ENCODE measurements around the gene KCNMB2. TPM values are rescaled to one million over a fixed set of nuclear protein-coding genes. Genes with fewer than 3 reads are reported as not detected.

The KCNMB2 gene
- total RNA-seq, 2 donors from 2014 or later = not detected

GRCh38 chr3:178603735-178604134, 67.5 kb downstream of the KCNMB2 start:
- Mint-ChIP-seq H3K4me3 (no peak overlapping the region), H3K27me3 (ENCODE audit: insufficient read depth) (no peaks in the 10 kb centered on the region), H3K9me3 (peaks cover 3% of the 10 kb centered on the region), H3K36me3 (ENCODE audit: low read depth) (no peaks in the 10 kb centered on the region), H3K27ac (no peak overlapping the region), H3K4me1 (peaks cover 20% of the 10 kb centered on the region)
- WGBS, 2 experiments (ENCODE audit: insufficient coverage in 1 of 2, insufficient read length in 1 of 2) = 87% methylated on average over 1 of the region's 1 CpG; no CpG with 5 or more reads in 1 of the 2 experiments
- Histone ChIP-seq H3K9ac (ENCODE audit: extremely low read depth, low read length, poor library complexity, severe bottlenecking) (no peak overlapping the region), H3K36me3 (ENCODE audit: control insufficient read depth, insufficient read depth, low read length) (no peaks in the 10 kb centered on the region), H3K27ac (ENCODE audit: low read depth, low read length) (no peak overlapping the region), H3K4me1 (ENCODE audit: control insufficient read depth, insufficient read depth, low read length) (no peaks in the 10 kb centered on the region), H3K27me3 (ENCODE audit: control insufficient read depth, insufficient read depth, low read length, poor library complexity, severe bottlenecking) (no peaks in the 10 kb centered on the region), H3K4me3 (ENCODE audit: low read length) (no peak overlapping the region), H3K9me3 (ENCODE audit: control insufficient read depth, low read length) (peaks cover 2% of the 10 kb centered on the region)
- no peak for DNase-seq
- TF ChIP-seq CTCF (conservative IDR thresholded peaks at IDR 0.05) = no peak

GRCh38 chr3:178618197-178618596, 82.0 kb downstream of the KCNMB2 start:
- no peak for TF ChIP-seq CTCF (conservative IDR thresholded peaks at IDR 0.05)
- H3K36me3 Mint-ChIP-seq (ENCODE audit: low read depth) = no peaks in the 10 kb centered on the region
- 86 to 93% methylated on average over 2 to 3 of the region's 3 CpGs for WGBS, 2 experiments (ENCODE audit: insufficient coverage in 1 of 2, insufficient read length in 1 of 2)

GRCh38 chr3:178618896-178619295, 82.7 kb downstream of the KCNMB2 start:
- H3K27me3 Mint-ChIP-seq (ENCODE audit: insufficient read depth) = no peaks in the 10 kb centered on the region
- H3K27ac Mint-ChIP-seq = no peak overlapping the region
- Histone ChIP-seq H3K27me3 (ENCODE audit: control insufficient read depth, insufficient read depth, low read length, poor library complexity, severe bottlenecking) (no peaks in the 10 kb centered on the region), H3K4me3 (ENCODE audit: low read length) (no peak overlapping the region), H3K9me3 (ENCODE audit: control insufficient read depth, low read length) (no peaks in the 10 kb centered on the region), H3K9ac (ENCODE audit: extremely low read depth, low read length, poor library complexity, severe bottlenecking) (no peak overlapping the region), H3K4me1 (ENCODE audit: control insufficient read depth, insufficient read depth, low read length) (no peaks in the 10 kb centered on the region), H3K36me3 (ENCODE audit: control insufficient read depth, insufficient read depth, low read length) (no peaks in the 10 kb centered on the region), H3K27ac (ENCODE audit: low read depth, low read length) (no peak overlapping the region)
- no peaks in the 10 kb centered on the region for H3K36me3 Mint-ChIP-seq (ENCODE audit: low read depth)
- no peak for DNase-seq
- peaks cover 7% of the 10 kb centered on the region for H3K4me1 Mint-ChIP-seq
- H3K9me3 Mint-ChIP-seq = no peaks in the 10 kb centered on the region
- no peak for TF ChIP-seq CTCF (conservative IDR thresholded peaks at IDR 0.05)
- H3K4me3 Mint-ChIP-seq = no peak overlapping the region
- 99 to 100% methylated on average over 2 of the region's 2 CpGs for WGBS, 2 experiments (ENCODE audit: insufficient coverage in 1 of 2, insufficient read length in 1 of 2)

More at GRCh38 chr3:178618197-178618596, 82.0 kb downstream of the KCNMB2 start:
- Mint-ChIP-seq H3K27me3 (ENCODE audit: insufficient read depth) (no peaks in the 10 kb centered on the region), H3K4me1 (peaks cover 7% of the 10 kb centered on the region), H3K9me3 (no peaks in the 10 kb centered on the region), H3K27ac (no peak overlapping the region), H3K4me3 (no peak overlapping the region)
- no peak overlapping the region for H3K27ac ChIP-seq (ENCODE audit: low read depth, low read length)
- no peak overlapping the region for H3K9ac ChIP-seq (ENCODE audit: extremely low read depth, low read length, poor library complexity, severe bottlenecking)
- no peaks in the 10 kb centered on the region for H3K4me1 ChIP-seq (ENCODE audit: control insufficient read depth, insufficient read depth, low read length)
- H3K4me3 ChIP-seq (ENCODE audit: low read length) = no peak overlapping the region
- no peak for DNase-seq
- H3K36me3 ChIP-seq (ENCODE audit: control insufficient read depth, insufficient read depth, low read length) = no peaks in the 10 kb centered on the region
- no peaks in the 10 kb centered on the region for H3K27me3 ChIP-seq (ENCODE audit: control insufficient read depth, insufficient read depth, low read length, poor library complexity, severe bottlenecking)
- no peaks in the 10 kb centered on the region for H3K9me3 ChIP-seq (ENCODE audit: control insufficient read depth, low read length)
